Activated CD4-positive, CD25-positive, alpha-beta regulatory T cell treated with anti-CD3 and anti-CD28 coated beads, Interleukin-2, amount 50 U/mL, for 72 hours (primary cell): ENCODE data around the gene TMPRSS9.

Source experiments
- DNase-seq: peaks from one replicate; pipeline ENCODE4 v3.0.0; 2021

TMPRSS9 gene

GRCh38 chr19:2424686-2425621 is 64.9 kb downstream of the TMPRSS9 start:
- no peak for DNase-seq

GRCh38 chr19:2425622-2426581 is 65.8 kb downstream of the TMPRSS9 start:
- no peak for DNase-seq

GRCh38 chr19:2426611-2427428 is 66.8 kb downstream of the TMPRSS9 start:
- peak; percentile 54 for DNase-seq

- DNase-seq: peak; percentile 99
Measured at GRCh38 chr19:2427429-2428320, 67.6 kb downstream of the TMPRSS9 start, which contains the start of gene TIMM13. Gene TIMM13, minus strand, starts transcription at chr19:2427586. Its CDS starts 53 bp downstream, at chr19:2427533.

GRCh38 chr19:2428321-2428690 is 68.2 kb downstream of the TMPRSS9 start:
- DNase-seq: no peak

- DNase-seq: no peak
Measured at GRCh38 chr19:2428756-2429711, 69.0 kb downstream of the TMPRSS9 start.

GRCh38 chr19:2429917-2430535 is 70.0 kb downstream of the TMPRSS9 start:
- DNase-seq: no peak

GRCh38 chr19:2431318-2432055 is 71.4 kb downstream of the TMPRSS9 start:
- no peak for DNase-seq

GRCh38 chr19:2432131-2432848 is 72.2 kb downstream of the TMPRSS9 start:
- DNase-seq: no peak

GRCh38 chr19:2433854-2434253 is 73.8 kb downstream of the TMPRSS9 start:
- DNase-seq: no peak

GRCh38 chr19:2434267-2434666 is 74.2 kb downstream of the TMPRSS9 start:
- no peak for DNase-seq

GRCh38 chr19:2434721-2435265 is 74.7 kb downstream of the TMPRSS9 start:
- no peak for DNase-seq

- DNase-seq: no peak
Measured at GRCh38 chr19:2436384-2436783, 76.3 kb downstream of the TMPRSS9 start.

- DNase-seq: no peak
Measured at GRCh38 chr19:2436926-2437325, 76.9 kb downstream of the TMPRSS9 start.

GRCh38 chr19:2438178-2438577 is 78.1 kb downstream of the TMPRSS9 start:
- DNase-seq: no peak

- DNase-seq: no peak
Measured at GRCh38 chr19:2440515-2440914, 80.5 kb downstream of the TMPRSS9 start.

- no peak for DNase-seq
Measured at GRCh38 chr19:2441096-2441752, 81.2 kb downstream of the TMPRSS9 start.
